IPS-18c (cell line): ENCODE measurements around the gene BIRC7.

ENCODE experiments used
- H3K4me3 ChIP-seq: 2 replicates; pipeline ENCODE4 v1.7.0; 2013; ENCODE audit warnings: low read depth, mild to moderate bottlenecking, low read length, moderate library complexity; ENCODE audit not compliant: insufficient read depth
- H3K9me3 ChIP-seq: one replicate; pipeline ENCODE4 v1.6.1; 2013; ENCODE audit warnings: mild to moderate bottlenecking, low read length, moderate library complexity; ENCODE audit not compliant: control insufficient read depth, insufficient read depth

The BIRC7 gene

DNA sequence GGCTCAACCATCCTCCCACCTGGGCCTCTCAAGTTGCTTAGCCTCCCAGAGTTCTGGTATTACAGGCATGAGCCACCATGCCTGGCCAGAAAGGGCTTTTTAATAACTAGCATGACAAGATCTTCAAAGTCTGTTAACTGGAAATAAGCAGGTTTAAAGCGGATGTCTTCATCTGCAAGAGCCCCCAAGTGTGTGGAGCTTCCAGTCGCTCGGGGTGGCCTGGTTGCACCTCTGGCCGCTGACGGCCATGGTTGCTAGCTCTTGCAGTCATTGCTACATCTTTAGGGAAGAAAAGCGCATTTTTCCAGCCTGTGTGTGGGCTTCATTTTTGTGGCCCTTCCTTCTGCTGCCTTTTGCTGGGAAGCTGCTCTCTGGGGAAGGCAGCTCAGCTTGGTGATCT lies 44.7 kb downstream of the BIRC7 start:
- Histone ChIP-seq H3K9me3 (no peaks in the 10 kb centered on the region), H3K4me3 (no peak overlapping the region)

DNA sequence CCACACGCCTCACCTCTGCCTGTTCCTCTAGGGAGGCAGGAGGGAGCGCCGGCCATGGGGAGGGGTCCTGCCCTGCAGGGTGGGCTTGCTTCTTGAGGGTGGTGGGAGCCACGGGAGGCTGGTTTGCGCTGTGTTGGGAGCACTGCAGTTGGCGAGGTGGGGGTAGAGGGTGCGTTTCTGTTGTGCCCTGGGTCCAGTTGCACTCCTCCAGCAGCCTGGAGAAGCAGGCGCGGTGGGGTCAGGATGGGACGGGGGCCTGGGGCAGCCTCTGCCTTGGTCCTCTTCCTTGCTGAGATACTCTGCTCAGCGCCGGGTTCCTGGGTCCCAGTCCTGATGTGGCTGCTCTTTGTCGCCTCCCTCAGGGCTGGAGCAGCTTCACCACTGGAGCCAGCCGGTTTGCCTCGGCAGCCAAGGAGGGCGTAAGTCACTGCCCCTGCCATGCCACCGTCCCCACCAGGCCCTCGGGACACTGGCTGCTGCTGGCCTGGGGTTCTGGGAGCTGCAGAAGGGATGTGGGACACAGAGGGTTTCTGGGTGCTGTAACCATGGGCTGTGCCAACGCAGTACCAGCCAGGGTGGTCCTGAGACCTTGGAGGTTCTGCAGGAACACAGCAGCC lies 45.3 kb downstream of the BIRC7 start:
- Histone ChIP-seq H3K9me3 (no peaks in the 10 kb centered on the region), H3K4me3 (no peak overlapping the region)

DNA sequence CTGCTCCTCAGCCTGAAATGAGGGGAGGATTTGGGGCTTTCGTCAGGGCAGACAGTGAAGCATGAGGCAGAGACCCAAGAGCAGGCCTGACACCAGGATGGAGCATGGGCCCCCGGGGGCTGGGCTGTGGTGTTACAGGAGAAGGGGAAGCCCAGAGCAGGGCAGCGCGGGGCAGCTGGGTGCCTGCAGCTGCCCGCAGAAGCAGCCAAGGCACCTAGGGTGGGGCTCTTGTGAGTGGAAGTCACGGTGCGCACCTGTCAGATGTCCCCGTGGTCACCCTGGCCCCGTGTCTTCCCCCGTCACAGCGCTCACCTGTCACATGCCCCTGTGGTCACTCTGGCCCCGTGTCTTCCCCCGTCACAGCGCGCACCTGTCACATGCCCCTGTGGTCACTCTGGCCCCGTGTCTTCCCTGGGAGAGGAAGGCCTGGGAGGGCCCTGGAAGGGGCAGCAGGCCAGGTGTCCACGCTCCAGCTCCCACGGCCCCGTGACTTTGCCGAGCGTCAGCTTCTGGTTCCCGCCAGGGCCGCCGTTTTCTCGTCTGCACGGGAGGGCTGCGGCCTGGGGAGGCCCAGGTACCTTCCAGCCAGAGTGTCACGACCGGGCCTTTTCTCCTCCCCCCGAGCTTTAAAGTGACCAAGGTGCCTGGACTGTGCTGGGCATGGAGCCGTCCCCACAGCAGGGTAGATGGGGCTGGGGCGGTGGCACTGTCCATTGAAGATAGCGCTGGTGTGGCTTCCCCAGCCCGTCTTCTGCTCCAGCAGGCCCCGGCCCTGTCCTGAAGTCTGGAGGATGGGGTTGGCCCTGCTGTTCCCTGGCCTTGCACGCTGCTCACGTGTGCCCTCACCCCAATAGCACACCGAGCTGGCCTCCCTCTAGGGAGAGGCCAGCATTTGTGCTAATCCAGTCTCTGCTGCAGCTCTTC lies 46.3 kb downstream of the BIRC7 start:
- H3K9me3 ChIP-seq, result no peaks in the 10 kb centered on the region
- no peak overlapping the region for H3K4me3 ChIP-seq

DNA sequence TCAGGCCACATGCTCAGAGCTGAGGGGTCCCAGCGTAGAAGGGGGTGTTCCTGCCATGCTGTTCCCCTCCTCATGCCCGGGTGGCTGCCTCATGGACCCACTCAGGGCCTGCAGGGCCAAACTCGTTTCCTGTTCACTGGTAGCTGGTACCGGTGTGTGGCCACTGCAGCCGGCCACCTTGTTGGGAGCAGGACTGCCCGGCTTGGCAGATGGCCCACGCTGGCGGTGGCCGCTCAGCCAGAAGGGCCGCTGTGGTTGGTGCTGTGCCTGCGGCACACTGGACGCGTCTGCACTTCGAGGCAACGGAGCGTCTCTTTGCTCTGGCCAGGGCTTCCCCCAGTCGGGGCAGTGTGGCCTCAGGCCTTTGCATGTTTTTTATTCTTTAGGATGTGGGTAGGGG lies 47.2 kb downstream of the BIRC7 start:
- no peaks in the 10 kb centered on the region for H3K9me3 ChIP-seq
- H3K4me3 ChIP-seq, result no peak overlapping the region

DNA sequence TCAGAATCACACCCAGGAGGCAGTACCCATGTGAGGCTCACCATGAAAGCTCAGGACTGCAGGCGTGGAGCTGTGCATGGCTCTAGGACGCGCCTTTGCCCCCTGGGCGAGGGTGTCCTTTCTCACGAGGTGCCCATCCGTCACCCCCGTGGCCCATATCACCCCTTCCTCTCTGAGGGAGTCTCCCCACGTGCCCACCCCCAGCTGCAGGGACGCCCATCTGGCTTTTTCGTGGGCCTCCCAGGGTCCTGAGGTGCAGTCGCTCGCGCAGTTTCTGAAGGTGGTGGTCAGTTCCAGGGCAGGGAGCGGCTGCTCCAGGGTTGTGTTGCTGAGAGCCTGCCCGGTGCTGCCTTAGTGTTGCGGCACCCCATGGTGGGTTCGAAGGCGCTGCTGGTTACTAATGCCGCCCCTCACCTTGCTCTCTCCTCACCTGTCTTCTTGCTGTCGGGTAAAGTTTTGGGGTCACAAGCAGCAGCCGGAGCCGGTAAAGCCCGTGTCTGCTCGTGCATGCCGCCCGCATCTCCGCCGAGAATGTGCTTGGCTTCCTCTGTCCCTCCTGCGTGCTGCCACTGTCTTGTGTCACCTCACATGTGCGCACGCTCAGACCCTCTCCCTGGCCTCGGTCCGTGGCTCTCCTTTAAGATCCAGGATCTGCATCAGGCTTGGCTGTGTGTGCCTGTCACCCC lies 47.8 kb downstream of the BIRC7 start:
- H3K4me3 ChIP-seq, result no peak overlapping the region

DNA sequence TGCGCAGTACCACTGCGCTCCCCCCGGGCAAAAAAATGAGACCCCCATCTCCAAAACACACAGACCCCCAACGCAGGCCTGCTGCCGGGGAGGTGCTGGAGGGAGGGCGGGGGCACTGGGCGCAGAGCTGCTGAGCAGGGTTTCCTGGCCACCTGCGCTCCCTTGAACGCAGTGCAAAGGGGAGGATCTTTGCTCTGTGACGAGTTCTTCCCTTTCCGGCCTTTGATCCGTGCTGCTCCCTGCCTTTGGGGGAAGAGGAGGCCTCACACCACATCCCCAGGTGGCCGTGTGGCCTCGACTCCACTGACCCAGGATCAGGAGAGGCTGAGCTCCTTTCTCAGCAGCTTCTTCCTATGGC lies 48.4 kb downstream of the BIRC7 start:
- no peak overlapping the region for H3K4me3 ChIP-seq
- H3K9me3 ChIP-seq, result no peaks in the 10 kb centered on the region

More for the DNA sequence above, 47.8 kb downstream of the BIRC7 start:
- H3K9me3 ChIP-seq, result no peaks in the 10 kb centered on the region

DNA sequence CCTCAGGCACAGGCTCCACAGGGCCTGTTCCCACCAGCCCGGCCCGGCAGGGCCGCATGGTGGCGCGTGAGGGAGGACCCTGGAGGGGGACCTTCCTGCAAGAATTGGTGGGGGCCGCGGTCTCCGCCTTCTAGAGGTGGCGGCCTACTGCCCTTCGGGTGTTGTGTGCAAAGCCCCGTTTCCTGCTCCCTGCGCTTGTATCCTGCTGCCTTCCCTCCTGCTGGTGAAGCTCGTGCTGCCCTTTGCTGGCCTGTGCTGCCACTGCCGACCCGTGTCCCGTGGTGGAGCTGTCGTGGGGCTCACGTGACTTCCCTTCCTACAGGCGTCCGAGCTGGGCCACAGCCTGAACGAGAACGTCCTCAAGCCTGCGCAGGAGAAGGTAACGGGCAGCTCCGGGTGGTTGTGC lies 48.8 kb downstream of the BIRC7 start:
- no peak overlapping the region for H3K4me3 ChIP-seq
- H3K9me3 ChIP-seq, result no peaks in the 10 kb centered on the region

DNA sequence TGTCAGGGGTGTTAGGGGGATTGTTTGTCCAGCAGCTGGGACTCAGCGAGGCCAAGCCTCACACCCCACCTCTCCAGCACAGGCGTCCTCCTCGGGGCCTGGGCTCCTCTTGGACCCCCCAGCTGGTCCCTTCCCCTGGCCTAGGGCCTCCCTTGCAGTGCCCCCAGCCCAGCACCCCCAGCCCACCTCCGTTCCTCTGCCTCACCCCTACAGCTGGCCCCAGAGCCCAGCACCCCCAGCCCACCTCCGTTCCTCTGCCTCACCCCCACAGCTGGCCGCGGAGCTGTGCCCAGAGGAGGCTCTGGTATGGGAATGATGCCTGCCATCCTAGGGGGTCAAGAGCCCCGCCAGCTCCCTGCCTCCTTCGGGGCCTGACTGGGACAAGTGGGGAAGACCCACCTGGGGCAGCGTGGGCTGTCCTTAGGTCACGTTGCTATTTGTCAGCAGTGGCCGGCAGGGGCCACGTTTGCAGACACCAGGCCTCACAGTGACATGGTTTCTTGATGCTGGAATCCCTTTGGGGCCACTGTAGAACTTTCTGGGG lies 49.3 kb downstream of the BIRC7 start:
- H3K4me3 ChIP-seq, result no peak overlapping the region
- H3K9me3 ChIP-seq, result no peaks in the 10 kb centered on the region

DNA sequence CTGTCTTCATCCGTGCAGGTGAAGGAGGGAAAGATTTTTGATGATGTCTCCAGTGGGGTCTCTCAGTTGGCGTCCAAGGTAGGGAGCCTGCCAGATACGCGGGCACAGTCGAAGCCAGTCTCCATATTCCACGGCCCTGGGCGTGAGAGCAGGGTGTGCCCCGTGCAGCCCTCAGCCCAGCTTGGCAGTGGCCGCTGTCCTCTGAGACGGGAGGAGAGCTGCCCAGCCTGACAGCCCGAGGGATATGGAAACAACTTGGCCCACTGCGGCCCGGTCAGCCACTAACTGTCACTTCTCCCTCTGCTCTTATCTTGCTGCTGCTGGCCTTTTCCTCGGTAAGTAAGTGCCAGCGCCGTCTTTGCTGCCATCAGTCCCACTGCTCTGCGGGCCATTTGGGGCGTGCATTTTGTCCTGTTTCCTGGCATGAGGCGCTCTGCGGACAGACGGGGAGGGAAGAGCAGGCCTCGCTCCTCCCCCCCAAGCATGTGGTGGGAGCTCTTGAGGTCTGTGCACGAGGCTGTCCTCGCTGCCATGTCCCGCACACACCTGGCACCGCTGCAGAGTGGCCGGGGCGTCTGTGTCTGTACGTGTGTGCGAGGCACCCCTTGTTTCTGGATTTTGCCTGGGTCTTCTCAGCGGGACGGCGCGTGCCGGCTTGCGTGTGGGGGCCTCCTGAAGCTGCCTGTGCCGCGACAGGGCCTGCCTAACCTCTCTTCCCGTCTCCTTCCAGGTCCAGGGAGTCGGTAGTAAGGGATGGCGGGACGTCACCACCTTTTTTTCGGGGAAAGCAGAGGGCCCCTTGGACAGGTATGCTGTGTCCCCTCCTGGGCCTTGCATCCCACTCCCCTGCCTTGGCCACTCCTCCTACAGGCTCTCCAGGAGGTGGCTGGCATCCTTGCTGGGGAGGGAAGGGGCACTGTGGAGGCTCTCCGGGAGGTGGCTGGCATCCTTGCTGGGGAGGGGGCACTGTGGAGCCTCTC lies 50.2 kb downstream of the BIRC7 start:
- H3K9me3 ChIP-seq, result no peaks in the 10 kb centered on the region
- H3K4me3 ChIP-seq, result no peak overlapping the region

DNA sequence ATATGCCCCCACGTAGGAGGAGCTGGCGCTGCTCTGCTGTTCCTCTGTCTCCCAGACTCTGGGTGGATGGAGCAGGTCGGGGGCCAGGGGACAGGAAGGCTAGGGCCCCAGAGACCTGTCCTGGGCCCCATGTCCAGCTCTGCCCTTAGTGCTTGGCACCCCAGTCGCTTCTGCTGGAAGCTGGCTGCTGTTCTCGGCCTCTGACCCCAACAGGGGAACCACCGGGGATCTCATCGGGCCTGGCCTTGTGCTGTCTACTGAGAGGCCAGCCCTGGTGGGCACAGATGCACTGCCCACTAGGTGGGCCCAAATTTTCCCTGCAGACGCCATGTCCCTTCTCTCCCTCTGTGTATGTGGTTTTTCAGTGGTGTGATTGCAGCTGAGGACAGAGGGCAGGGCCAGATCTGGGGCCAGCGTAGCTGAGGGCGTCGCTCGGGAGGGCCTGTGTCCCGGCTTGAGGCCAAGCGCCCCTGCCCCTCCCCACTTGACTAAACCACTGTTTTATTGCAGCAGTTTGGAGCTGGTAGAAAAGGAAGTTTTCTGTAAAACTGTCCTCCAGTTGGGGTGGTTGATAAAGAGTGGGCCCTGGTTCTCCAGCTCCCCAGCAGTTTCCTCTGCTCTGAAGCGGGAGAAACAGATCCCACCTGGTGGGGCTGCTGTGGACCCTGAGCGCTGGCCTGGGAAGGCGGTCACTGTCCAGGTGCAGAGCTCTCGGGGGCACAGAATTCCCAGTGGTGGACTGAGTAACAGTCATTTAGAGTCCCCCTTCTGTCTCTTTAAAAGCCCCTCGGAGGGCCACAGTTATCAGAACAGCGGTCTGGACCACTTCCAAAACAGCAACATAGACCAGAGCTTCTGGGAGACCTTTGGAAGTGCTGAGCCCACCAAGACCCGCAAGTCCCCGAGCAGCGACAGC lies 51.3 kb downstream of the BIRC7 start:
- H3K9me3 ChIP-seq, result no peaks in the 10 kb centered on the region
- no peak overlapping the region for H3K4me3 ChIP-seq

DNA sequence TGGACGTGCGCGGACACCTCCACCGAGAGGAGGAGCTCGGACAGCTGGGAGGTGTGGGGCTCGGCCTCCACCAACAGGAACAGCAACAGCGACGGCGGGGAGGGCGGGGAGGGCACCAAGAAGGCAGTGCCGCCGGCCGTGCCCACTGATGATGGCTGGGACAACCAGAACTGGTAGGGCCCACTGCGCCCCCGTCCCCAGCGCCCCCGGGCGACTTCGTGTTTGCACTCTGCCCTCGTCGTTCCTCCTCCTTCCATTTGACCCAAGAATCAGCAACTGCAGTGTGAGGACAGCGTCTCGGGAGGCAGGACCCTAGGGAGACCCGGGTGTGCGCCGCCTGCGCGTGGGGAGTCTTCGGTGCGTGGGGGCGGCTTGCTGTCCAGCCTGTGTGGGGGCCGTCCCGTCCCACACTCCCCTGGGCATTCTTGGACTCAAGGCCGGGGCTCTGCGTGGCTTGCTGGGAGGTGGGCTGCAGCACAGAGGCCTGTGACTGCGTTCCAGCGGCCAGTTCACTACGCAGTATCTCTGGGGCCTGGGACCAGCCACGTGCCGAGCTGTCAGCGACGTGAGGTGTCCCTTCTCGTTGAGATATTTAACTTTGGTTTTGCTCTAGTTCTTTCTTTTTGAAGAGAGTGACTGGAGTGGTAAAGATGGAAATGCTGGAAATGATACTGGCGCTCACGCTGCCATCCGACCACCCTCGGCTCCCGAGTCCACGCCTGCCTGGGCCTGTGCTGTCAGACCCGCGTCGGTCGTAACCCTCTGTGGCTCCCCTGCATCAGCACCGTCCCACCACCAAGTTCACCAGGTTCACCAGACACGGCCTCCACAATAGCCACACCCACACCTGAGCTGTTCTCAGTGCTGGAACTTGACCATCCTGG lies 52.2 kb downstream of the BIRC7 start:
- Histone ChIP-seq H3K4me3 (no peak overlapping the region), H3K9me3 (no peaks in the 10 kb centered on the region)

DNA sequence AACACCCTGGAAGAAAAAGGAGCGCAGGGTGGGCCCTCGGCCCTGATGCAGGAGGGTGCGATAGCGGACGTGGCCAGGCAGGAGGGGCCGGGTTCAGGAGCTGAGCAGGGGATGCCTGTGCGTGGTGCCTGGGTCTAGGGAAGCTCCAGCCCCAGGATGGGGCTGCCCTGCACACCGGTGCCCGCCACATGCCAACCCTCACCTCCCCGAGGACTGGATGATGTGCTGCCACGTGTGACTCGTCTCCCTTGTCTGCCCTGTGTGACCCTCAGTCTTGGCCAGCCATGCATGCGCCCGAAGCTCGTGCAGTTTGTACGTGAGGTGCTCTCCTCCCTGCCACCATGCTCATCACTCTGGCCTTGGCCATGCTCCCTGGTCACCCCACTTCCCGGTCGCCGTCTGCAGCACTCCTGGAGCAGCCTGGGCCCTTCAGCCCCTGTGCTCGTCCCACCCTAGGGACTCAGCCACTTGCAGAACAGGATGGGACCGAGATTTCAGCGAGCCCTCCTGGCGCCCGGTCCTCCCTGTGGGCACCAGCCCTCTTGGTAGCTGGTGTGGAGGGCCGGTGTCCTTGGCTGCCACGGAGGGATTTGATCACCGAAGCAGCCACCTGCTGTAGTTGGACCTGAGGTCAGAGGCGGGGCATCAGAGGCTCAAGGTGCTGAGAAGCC lies 53.0 kb downstream of the BIRC7 start:
- H3K4me3 ChIP-seq, result no peak overlapping the region
- H3K9me3 ChIP-seq, result no peaks in the 10 kb centered on the region

DNA sequence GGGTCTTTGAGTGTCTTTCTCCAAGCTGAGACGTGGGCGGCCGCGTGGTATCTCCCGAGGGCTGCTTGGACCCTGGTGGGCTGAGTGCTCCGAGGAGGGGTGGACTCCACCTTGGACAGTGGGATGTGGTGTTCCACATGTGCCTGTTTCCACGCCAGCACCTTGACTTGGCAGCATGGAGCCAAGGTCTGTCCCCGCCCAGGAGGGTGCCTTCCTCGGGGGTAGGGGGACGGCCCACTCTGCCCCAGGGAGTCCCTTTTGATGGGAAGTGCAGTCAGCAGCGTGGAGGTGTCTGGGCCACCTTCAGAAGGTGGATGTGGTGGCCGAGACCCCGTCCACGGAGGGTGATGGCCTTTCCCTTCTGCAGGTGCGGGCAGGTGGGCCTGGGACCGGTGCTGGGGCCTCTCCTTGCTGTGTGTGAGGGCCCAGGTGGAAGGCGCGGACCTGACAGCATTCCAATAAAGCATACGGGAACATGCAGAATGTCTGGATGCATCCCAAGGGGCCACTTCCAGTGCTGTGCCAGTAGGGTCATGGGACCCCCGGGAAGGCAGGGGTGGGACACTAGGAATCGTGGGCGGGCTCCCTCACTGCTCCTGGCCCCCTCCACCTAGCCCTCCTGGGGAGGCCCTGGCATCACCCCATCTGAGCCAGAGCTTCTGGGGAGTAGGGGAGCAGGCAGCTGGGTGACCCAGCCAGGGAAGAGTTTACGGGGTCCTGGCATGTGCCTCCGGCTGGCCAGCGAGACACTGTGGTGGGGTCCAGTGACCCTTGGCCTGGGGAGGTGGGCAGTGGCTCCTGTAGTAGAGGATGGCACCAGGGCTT lies 53.8 kb downstream of the BIRC7 start:
- Histone ChIP-seq H3K4me3 (no peak overlapping the region), H3K9me3 (no peaks in the 10 kb centered on the region)
